Fibroblast of skin of left biceps (primary cell): ENCODE results near the gene SLC25A34.

ENCODE experiments used
- DNase-seq, 2 experiments: peaks; one replicate each; pipeline ENCODE4 v3.0.0-alpha.2; 2013; ENCODE audit warnings: low read depth in 2 of 2

Gene SLC25A34

DNA sequence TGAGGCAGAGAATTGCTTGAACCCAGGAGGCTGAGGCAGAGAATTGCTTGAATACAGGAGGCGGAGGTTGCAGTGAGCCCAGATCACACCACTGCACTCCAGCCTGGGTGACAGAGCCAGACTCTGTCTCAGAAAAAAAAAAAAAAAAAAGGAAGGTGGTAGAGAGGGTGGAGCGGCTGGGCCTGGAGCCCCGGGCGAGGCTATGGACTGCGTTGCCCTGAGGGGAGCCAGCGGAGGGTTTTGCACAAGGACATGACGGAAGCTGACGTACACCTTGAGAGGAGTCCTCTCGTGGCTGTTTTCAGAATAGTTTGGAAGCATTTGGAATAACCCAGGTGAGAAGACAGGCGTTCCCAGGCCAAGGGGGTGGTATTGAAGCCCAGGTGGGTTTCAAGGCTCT lies 15.7 kb downstream of the SLC25A34 start:
- DNase-seq, result no peak

DNA sequence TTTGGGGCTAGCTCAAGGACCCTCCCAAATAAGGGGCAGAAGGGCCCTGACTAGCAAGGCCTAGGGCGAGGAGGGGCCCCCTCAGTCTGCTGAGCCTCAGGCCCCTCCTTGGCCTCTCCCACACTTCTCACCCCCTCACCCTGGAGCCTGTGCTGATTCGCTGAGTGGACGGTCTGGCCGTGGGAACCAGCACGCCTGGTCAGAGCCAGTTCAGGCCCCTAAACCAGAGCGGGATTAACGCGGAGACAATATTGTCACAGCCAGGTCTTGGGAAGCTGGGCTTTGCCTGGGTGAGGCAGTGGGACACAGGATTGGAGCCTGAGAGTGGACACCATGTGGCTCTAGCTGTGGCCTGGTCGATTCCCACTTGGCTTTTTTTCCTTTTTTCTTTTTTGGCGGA lies 17.7 kb downstream of the SLC25A34 start:
- no peak for DNase-seq

DNA sequence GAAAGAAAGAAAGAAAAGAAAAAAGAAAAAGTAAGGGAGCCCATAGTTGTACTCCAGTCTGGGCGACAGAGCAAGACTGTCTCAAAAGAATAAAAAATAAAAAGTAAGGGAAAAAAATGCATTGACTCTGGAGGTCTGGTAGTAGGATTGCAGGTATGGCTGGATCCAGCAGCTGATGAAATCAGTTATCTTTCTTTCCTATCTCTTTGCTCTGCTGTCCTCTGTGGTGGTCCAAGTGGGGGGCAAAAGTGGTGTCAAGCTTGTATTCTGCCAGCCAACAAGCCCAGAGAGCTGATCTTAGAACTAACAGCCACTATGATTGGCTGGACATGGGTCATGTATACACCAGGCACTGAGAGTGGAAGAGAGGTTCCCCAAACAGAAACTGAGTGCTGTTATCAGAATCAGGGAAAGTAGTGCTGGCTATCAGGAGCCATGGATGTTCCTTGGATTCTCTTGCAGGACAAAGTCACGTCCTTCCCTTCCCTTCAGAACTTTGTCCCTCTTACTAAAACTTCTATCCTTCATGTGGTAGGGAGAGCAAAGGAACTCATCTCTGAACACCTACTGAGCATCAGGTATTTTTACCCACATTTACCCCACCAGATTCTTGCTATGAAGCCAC lies 19.1 kb downstream of the SLC25A34 start:
- no peak for DNase-seq

DNA sequence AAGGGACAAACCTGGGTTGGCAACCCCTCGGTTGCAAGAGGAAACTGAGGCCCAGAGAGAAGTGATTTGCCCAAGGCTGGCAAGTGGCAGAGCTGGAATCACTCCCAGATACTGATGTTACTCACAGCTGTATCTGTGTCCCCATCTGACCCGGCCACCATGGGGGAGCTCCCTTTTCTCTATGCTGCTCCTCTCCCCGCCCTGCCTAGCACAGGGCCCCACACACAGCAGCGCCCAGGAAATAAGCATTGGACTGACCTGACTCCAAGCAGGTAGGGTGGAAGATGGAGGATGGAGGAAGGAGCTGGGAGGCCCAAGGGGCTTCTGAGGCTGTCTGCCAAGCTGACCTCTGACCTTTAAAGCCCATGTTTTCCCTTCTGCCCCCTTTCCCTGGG lies 19.6 kb downstream of the SLC25A34 start:
- no peak for DNase-seq

DNA sequence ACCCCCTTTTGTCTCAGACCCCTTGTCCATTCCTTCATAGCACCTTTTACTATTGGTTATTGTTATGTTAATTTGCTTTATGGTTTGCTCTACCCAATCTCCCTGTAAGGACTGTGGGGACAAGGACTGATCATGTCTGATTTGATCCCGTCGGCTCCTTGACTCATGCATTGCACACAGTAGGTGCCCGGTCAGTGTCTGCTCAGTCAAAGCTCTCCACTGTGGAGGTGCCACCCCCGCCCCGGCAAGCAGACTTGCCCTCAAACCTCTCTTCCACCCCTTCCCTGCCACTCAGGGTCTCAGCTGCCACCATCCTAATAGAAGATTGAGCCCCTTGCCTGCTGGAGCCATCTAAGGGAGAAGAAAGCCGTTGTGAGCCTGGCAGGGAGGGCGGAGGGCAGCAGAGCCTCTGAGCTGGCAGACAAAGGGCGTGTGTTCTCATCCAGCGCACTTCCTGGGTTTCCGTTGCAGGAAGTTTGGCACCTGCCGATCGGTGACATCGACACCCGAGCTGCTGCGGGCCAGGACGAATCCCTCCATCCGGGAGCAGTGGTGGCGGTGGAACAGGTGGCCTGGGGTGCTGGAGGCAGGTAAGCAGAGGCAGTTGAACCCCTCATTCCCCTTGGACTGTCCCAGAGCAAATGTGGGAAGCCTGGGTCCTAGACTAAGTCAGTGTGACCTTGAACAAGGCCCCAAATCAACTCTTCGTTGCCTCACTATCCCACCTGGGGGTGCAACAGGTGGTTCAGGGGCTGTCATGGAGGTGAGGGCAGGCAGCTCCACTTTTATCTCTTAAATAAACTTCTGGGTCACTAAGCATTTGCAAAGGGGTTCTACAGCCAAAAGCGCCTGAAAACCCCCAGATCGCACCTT lies 20.3 kb downstream of the SLC25A34 start:
- no peak for DNase-seq

DNA sequence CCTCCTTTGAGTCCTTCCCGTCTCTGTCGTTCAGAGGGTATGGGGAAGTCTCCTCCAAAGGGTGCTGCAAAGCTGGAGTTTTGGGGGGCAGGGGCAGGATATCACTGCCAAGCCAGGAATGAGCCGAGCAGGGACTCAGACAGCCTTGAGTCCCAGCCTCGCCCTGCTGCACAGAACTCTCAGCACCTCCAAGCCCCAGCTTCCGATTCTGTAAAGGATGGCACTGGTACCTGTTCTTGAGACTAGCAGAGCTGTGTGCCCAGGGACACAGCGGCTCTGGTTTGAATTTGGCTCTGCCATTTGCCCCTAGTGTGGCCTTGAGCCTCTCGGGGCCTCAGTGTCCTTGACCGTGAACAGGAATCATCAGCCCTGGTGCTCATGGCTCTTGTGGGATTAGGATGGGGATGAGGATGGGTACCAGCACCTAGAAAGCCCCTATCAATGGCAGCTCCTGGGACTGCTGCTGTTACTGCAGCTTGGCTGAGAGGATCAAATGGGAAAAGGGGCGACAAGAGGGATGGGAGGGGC lies 21.0 kb downstream of the SLC25A34 start:
- DNase-seq, result no peak

DNA sequence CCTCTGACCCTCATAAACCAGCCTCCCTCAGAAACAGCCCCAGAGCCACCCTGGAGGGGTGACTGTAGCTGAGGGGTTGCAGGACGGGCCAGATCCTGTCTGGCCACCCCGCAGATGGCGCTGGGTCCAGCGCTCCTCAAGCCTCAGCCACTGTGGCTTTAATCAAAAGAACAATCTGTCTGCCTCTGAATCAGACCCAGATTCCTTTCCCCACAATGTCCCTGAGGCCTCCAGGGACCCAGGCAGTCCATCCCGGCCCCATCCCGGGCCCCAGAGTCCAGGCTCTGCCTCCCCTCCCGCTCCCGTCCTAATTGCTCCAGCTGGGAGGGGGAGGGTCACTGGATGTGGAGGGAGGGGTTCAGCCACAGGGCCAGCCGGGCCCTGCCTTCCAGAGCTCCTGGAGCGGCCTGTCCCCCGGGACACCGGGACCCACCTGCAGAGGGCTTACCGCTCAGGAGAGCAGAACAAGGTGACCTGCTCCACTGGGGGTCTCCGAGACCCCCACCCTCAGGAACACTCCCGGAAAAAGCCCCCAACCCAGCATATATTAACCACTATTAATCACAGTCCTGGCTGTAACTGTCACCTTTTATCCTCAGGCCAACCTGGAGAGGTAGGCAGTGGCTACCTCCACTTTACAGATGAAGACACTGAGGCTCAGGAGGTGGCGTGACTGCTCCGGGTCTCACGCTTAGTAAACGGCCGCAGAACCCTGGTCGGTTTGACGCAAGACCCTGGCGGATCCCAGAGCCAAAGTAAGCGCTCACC lies 21.7 kb downstream of the SLC25A34 start:
- no peak for DNase-seq

DNA sequence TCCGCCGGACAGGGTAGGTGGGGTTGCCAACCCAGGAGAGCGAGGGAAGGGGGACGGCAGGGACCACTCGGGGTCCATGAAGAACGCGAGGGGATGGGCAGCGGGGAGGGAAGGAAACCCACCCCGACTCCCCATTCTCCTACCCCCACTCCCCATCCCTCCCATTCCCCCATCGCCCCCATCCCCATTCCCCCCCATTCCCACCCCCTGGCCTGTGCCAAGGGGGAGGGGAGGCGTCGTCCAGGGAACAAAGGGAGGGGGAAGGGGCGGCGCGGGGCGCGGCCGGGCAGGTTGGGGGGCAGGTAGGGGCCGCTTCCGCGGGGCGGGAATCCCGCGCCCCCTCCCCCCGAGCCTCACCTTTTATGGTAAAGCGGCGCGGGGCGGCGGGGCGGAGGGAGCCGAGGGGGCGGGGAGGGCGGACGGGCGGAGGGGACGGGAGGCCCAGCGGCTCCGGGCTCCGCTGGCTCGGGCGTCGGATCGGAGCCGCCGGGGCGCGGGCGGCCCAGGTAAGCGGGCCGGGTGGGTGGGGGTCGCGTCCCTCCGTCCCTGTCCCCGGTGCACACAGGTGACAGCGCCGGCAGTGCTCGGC lies 22.4 kb downstream of the SLC25A34 start, which contains the start of gene FBLIM1:
TSS of gene FBLIM1 (plus strand) at position 453 of the 589 bp plus-strand sequence. CDS start 6,189 bp downstream, outside the sequence.
- DNase-seq, result no peak

DNA sequence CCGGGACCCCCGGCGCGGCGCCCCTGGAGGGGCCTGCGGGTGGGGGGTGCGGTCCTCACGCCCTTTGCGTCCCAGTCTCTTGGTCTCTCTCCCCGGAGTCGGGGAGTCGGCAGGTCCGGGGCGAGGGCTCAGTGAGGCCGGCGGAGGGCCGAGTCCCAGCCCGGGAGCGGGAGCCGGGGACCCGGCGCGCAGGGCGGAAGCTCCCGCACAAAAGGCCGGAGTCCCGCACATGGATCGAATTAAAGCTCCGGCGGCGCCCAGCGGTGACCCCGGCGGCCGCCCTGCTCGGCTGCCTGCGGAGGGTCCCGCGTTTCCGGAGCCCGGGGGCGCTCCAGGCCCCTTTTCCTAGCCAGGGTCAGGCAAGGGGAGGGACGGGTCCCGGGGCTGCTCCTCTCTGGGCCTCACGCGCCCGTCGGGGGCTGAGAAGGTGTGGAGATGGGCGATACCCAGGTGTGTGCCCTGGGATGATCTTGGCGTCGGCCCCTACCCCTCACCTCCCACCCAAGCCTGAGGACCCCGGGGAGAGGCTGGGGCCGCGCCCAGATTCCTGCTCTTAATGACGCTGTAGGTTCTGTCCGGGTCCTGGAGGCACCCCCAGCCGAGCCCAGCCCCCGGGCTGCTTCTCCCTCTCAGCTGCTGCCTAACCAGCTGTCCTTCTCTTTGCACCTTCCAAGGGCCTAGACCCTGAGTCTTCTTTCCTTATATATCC lies 23.0 kb downstream of the SLC25A34 start:
- no peak for DNase-seq

DNA sequence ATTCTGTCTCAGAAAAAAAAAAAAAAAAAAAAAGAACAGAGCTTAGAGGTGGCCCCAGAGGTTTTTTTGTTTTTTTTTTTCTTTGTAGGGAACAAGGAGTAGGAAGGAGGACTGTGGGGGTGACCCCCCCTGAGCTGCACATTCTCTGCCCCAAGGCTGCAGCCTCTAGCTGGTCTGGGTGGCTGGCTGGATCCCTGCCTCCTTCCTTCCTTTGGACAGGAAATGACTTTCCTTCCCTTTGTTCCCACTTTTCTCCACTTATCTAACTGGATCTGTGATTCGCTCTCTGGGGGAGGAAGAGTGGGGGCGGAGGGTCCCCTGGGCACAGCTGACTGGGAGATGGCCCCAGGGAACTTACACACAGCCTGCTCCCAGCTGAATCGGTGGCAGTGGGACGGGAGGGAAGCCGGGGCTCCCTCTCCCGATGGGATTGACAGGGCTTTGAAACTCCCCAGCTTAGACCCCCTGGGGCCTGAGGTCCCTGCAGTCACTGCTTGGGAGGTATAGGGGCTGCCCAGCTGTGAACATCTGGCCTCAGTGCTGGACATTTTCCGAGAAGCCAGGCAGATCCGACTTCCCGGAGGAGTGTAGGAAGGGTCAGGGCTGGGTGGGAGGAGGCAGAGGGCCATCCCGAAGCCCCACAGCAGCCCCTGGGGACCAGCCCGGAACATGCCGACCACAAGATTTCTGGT lies 24.6 kb downstream of the SLC25A34 start:
- DNase-seq, result no peak

DNA sequence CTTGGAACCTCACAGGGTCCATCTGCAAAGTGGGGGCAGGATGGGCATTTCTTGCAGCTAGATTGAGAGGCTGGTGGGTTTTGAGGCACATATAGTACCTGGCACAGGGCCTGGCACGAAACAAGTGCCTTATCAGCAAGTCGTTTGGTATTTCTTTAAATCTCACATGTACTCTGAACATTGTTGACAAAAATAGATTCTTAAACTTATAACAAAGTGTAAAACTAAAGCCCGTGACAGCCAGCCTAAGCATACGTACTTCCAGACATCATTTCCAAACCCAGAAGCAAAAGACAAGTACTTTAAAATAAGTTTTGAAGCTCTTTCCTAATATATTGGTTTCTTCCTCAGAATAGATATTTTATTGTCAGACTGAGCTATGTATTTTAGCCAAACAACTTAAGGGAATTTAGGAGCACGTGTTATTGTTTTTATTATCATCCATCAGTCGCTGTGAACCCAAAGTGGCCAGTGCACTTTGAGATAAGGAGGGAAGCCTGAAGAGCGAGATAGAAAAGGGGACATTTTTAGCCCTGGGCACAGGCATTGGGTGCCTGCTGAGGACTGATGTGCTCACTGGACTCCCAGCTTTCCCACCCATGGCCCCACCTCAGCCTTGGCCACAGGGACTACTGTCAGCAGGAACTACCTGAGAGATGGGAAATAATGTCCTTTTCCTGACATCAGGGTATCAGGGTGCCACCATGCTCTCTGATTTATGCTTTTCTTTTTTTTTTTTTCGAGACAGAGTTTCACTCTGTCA lies 25.5 kb downstream of the SLC25A34 start:
- DNase-seq, result no peak

DNA sequence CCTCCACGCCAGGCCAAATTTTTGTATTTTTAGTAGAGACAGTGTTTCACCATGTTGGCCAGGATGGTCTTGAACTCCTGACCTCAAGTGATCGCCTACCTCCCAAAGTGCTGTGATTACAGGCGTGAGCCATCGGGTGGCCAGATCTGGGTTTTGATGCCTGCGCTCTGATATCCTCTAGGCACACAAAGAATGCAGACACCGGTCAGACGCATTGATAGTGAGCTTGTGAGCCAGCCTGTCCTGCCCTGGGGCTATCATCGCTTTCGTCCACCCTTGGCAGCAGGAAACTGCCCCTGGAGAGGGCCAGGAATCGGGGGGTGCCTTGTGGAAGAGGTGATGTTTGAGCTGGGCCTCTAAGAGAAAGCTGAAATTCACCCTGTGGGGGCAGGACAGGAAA lies 26.5 kb downstream of the SLC25A34 start:
- no peak for DNase-seq

DNA sequence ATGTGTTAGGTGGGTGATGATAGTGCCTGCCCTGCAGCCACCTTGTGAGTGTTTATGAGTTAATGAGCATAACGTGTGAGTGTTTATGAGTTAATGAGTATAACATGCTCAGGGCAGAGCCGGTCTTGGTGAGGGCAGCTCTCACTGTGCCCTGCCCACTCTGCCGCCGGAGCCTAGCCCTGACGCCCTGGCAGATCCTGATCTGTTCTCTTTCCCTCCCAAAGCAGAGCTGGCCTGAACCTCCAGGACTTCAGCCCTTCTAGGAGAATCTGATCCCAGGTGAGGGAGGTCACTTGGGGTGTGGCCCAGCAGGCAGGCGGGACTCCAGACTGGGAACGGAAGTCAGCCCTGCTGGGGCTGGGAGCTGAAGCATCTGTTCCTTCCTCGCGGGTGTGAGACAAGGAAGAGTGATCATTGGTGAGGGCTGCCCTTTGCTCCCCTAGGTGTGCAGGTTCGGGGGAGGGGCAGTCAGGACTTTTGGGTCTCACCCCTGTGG lies 28.3 kb downstream of the SLC25A34 start:
- no peak for DNase-seq

DNA sequence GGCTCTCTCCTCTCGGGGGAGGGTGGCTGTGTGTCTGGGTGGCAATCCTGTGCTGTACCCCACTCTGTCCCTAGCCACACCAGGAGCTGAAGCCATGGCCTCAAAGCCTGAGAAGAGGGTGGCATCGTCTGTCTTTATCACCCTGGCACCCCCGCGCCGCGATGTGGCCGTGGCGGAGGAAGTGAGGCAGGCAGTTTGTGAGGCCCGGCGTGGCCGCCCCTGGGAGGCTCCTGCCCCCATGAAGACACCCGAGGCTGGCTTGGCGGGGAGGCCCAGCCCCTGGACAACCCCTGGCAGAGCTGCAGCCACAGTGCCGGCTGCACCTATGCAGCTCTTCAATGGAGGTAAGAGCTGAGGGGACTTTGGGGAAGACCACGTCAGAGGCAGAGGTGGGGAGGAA lies 28.8 kb downstream of the SLC25A34 start:
- no peak for DNase-seq

DNA sequence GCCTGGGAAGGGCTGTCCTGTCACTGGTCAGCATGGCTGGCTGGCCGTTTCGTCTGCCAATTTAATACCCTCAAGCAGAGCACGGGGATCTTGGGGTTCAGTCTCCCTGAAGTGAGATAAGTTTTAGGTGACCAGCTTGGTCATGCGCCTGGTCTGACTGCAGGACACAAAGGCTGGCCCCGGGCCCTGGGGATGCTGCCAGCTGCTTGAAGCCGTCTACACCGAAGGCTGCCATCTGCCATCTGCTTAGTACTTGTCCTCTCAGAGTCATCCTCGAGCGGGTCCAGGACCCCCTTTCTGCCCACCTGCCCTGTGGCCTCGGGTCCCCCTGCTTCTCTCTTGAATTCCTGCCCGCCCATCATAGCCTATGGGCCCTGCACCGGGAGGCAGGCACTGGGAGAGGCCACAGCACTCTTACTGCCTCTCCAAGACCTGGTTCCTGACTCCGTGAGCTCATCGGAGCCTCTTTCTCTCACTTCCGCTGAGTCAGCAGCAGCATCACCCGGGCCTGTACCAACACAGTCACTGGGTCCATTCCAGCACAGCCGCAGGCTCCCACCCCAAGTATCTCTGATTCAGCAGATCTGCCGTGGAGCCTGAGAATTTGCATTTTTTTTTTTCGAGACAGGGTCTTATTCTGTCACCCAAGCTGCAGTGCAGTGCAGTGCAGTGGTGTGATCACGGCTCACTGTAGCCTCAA lies 29.6 kb downstream of the SLC25A34 start:
- DNase-seq, result no peak

DNA sequence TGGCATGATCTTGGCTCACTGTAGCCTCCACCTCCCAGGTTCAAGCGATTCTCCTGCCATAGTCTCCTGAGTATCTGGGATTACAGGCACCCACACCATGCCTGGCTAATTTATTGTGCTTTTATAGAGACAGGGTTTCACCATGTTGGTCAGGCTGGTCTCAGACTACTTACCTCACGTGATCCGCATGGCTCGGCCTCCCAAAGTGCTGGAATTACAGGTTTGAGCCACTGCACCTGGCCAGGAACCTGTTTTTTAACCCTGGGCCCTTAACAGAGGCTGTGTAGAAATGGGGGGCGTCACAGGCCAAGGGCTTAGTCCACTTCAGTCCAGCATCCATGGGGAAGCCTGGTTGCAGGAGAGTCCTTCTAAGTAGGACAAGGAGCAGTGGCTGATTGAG lies 31.9 kb downstream of the SLC25A34 start:
- no peak for DNase-seq

DNA sequence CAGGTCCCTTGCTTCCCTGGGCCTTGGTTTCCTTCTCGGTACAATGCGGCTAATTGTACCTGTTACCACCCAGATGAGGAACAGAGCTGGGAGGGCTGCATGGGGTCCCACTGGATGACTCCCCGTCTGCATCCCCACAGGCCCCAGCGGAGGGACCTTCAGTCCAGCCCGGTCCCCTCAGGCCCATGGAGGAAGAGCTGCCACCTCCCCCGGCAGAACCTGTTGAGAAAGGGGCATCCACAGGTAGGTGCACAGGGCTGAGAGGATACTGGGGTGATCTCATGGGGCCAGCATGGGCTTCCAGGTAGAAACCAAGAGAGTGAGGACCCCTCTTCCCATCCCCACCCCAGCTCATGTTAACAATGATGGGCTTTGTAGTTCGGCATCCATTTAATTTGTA lies 32.3 kb downstream of the SLC25A34 start:
- DNase-seq, result no peak

DNA sequence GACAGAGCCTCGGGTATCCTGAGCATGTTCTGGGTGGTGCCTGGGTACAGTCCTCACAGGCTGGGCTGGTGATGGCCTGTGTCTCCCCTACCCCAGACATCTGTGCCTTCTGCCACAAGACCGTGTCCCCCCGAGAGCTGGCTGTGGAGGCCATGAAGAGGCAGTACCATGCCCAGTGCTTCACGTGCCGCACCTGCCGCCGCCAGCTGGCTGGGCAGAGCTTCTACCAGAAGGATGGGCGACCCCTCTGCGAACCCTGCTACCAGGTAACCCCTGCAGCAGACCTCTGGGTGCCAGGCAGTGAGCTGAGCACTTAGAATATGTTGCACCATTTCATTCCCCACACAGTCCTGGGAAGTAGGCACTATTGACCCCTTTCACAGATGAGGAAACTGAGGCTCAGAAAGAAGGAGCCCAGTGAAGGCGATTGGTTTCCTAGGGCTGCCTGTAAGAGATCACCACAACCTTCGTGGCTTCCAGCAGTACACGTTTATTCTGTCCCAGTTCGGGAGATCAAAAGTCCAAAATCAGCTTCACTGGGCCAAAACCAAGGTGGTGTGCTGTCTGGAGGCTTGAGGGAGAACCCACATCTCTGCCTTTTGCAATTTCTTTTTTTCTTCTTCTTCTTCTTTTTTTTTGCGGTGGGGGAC lies 34.4 kb downstream of the SLC25A34 start:
- no peak for DNase-seq
